A375 (cell line): Measurements from ENCODE around the gene RNU6-9. TPM values are rescaled to one million over a fixed set of nuclear protein-coding genes. Genes with fewer than 3 reads are reported as not detected.

ENCODE experiments used
- small RNA-seq: library from RNA; depleted of rRNA; stranded (forward); fragments of <200 nt; gene quantifications from one replicate; pipeline ENCODE3, GENCODE V24; 2014
- total RNA-seq: library from RNA; depleted of rRNA; stranded (reverse); fragments of >200 nt; shearing (Covaris generic); gene quantifications from 2 replicates; pipeline ENCODE4 v1.2.3, GENCODE V29; 2014; rRNA removed

Gene RNU6-9
- total RNA-seq: not detected in 2 replicates

DNA sequence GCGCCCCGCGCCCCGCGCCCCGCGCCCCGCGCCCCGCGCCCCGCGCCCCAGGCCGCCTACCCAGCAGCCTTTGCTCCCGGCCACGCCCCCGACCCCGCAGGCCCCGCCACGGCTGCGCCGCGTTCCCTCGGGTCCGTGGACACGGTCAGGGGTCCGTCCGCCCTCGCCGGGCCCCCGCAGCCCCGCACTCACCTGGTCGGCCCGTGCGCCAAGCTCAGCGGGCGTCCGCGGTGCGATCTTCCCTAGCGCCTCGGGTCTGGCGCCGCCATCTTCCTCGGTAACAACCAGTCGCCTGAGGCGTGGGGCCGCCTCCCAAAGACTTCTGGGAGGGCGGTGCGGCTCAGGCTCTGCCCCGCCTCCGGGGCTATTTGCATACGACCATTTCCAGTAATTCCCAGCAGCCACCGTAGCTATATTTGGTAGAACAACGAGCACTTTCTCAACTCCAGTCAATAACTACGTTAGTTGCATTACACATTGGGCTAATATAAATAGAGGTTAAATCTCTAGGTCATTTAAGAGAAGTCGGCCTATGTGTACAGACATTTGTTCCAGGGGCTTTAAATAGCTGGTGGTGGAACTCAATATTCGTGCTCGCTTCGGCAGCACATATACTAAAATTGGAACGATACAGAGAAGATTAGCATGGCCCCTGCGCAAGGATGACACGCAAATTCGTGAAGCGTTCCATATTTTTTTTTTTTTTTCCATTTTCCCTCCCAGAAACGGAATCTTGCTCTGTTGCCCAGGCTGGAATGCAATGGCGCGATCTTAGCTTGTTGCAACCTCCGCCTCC, at the start of gene RNU6-9, which contains the start of gene MED16:
RNU6-9 (plus strand) TSS at position 591 of the 796 bp plus-strand sequence.
MED16 (minus strand) TSS at position 294 of the 796 bp plus-strand sequence. CDS start 2,056 bp downstream, outside the sequence.

GRCh38 chr19:852136-853013, 40.9 kb upstream of the RNU6-9 start, which contains the start of gene ELANE:
Gene ELANE, plus strand, starts transcription at chr19:852303. Its CDS starts 26 bp downstream, at chr19:852329.

GRCh38 chr19:858868-859843, 34.1 kb upstream of the RNU6-9 start, which contains the start of gene CFD:
Gene CFD, plus strand, starts transcription at chr19:859664. Its CDS starts 26 bp downstream, at chr19:859690.

DNA sequence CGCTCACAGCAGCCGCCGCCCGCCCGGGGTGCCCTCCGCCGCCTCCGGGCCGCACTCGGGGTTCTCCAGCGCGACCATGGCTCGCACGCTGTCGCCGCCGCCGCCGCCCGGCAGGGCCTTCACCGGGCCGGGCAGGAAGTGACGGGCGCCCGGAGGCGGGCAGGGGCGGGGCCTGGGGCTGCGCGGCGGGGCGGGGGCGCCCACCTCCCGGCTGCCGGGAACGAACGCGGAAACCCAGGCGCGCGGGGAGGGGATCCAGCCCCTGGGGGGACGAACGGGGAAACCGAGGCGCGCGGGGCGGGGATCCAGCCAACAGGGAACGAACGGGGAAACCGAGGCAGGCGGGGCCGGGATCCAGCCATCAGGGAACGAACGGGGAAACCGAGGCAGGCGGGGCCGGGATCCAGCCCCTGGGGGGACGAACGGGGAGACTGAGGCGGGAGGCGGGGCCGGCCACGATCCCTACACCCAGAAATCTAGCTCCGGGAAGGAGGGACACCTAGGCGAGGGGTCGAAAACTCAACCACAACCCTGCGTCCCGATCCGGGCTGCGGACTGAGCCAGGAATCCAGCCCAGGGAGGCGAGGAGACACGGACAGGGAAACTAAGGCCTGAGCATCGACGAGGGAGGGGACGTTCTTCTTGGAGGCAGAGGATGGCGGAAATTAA, 19.9 kb downstream of the RNU6-9 start, which contains the start of gene R3HDM4:
R3HDM4 (minus strand) TSS at position 140 of the 669 bp plus-strand sequence; CDS start at position 78, 62 bp downstream.

DNA sequence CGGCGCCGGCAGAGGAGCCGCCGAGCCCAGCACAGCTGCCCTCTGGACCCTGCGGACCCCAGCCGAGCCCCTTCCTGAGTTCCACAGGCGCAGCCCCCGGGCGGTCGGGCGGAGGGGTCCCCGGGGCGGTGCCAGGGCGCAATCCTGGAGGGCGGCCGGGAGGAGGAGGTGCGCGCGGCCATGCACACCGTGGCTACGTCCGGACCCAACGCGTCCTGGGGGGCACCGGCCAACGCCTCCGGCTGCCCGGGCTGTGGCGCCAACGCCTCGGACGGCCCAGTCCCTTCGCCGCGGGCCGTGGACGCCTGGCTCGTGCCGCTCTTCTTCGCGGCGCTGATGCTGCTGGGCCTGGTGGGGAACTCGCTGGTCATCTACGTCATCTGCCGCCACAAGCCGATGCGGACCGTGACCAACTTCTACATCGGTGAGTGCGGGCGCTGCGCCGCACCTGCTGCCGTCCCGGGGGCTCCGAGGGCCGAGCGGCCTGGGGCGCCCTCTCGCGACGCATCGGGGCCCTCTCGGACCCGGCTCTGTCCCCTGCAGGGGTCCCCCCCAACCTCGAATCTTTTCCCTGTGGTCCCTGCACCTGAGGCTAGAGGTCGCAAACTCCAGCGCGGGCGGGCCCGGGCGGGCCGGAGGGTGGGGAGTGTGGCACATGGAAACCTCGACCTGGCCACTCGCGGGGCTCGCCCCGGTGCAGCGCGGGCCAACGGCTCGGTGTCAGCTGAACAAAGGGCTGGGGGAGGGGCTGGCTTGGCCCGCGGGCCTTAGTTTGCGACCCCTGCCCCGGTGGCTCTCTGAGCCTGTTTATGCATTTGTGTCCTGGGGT, 24.3 kb downstream of the RNU6-9 start, which contains the start of gene KISS1R:
KISS1R (plus strand) TSS at position 11 of the 829 bp plus-strand sequence; CDS start at position 181, 170 bp downstream.

DNA sequence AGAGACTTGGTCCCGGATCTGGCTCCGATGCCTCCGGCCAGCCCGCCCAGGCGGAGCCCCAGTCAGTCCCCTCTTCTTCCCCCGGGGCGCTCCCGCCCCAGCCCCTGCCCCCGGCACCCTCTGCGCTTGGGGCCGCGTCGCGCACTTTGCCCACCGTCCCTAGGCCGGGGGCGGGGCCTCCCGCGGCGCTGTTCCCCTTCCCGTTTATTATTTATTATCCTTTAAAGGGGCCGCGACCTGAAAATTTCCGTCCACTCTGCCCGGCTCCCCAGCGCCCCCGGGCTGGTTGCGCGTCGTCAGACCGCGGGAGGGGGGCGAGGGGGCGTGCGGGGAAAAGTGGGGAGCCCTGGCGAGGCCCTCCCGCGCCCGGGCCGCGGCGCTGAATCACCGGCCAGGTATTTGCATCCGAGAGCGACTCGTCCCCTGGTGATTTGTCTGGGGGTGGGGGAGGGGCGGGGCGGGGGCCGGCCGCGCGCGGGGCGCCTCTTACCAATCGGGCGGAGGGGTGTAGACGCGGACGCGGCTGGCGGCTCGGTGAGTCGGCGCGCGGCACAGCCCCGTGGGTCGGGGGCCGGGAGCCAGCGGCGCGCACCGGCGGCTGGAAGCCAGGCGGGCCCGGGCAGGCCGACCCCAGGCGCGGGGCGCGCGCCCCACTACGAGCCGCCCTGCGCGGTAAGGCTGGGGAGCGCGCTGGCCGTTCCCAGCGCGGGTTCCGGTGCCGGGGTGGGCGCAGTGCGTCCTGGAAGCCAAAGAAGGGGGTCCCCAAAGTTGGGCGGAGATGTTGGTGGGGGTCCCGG, 32.4 kb downstream of the RNU6-9 start, which contains the start of gene ARID3A:
ARID3A (plus strand) TSS at position 510 of the 797 bp plus-strand sequence. CDS start 3,494 bp downstream, outside the sequence.

Small RNA genes within 50 kb of the gene (small RNA-seq; reads per million reads assigned to genes)
- gene RNU6-9: 0.42 reads per million, percentile 10 among the genes with 10 or more reads in this experiment

Other genes starting within 250 kb of the RNU6-9 start
- gene RNF126, start 230.3 kb upstream of the RNU6-9 start, total RNA-seq: 91.1 and 92.3 TPM in 2 replicates
- 71.8 and 87.6 TPM in 2 replicates for gene FSTL3, start 217.1 kb upstream of the RNU6-9 start, total RNA-seq
- gene PRSS57, start 198.0 kb upstream of the RNU6-9 start, total RNA-seq: not detected in 2 replicates
- 4.7 and 5.1 TPM in 2 replicates for gene PALM, start 184.5 kb upstream of the RNU6-9 start, total RNA-seq
- 4.4 and 5.9 TPM in 2 replicates for gene MISP, start 142.4 kb upstream of the RNU6-9 start, total RNA-seq
- gene PTBP1, start 96.0 kb upstream of the RNU6-9 start, total RNA-seq: 355 and 456 TPM in 2 replicates
- 0.03 TPM in 1 of 2 replicates, not detected in the other for gene PLPPR3, start 71.5 kb upstream of the RNU6-9 start, total RNA-seq
- gene AZU1, start 65.6 kb upstream of the RNU6-9 start, total RNA-seq: 0.45 TPM in 1 of 2 replicates, not detected in the other
- not detected in 2 replicates for gene PRTN3, start 52.5 kb upstream of the RNU6-9 start, total RNA-seq
- 0.34 TPM in 1 of 2 replicates, not detected in the other for gene ELANE, start 41.2 kb upstream of the RNU6-9 start, total RNA-seq
- 2.1 and 3.5 TPM in 2 replicates for gene CFD, start 33.8 kb upstream of the RNU6-9 start, total RNA-seq
- gene MED16, start 297 bp upstream of the RNU6-9 start, total RNA-seq: 20.4 and 25.1 TPM in 2 replicates
- gene R3HDM4, start 19.7 kb downstream of the RNU6-9 start, total RNA-seq: 24.9 and 26.8 TPM in 2 replicates
- not detected in 2 replicates for gene KISS1R, start 23.8 kb downstream of the RNU6-9 start, total RNA-seq
- gene ARID3A, start 32.6 kb downstream of the RNU6-9 start, total RNA-seq: 2.0 and 3.1 TPM in 2 replicates
- 136 and 158 TPM in 2 replicates for gene WDR18, start 90.9 kb downstream of the RNU6-9 start, total RNA-seq
- gene GRIN3B, start 106.9 kb downstream of the RNU6-9 start, total RNA-seq: not detected in 2 replicates
- 84.4 and 91.2 TPM in 2 replicates for gene TMEM259, start 127.6 kb downstream of the RNU6-9 start, total RNA-seq
- gene RNU6-2, start 128.0 kb downstream of the RNU6-9 start, total RNA-seq: not detected in 2 replicates
- gene CNN2, start 133.1 kb downstream of the RNU6-9 start, total RNA-seq: 62.3 and 63.6 TPM in 2 replicates
- 4.0 and 4.8 TPM in 2 replicates for gene ABCA7, start 146.6 kb downstream of the RNU6-9 start, total RNA-seq
- 9.0 and 12.4 TPM in 2 replicates for gene ARHGAP45, start 173.7 kb downstream of the RNU6-9 start, total RNA-seq
- 101 and 102 TPM in 2 replicates for gene POLR2E, start 201.9 kb downstream of the RNU6-9 start, total RNA-seq
- gene GPX4, start 210.5 kb downstream of the RNU6-9 start, total RNA-seq: 308 and 310 TPM in 2 replicates